Kidney (tissue), 14 donors: ENCODE data around the gene VSTM2L. TPM values are rescaled to one million over a fixed set of nuclear protein-coding genes. Genes with fewer than 3 reads are reported as not detected.

Experiments
- DNase-seq, 5 donors: peaks; one replicate each; pipeline ENCODE4 v3.0.0-alpha.2; 2013 to 2020
- FAIRE-seq: peaks from 2 replicates; lab custom pipeline; 2012; peaks lifted over from hg19 to GRCh38; lab: Jason Lieb, UNC
- H3K27ac ChIP-seq, 2 donors: one replicate each; pipeline ENCODE4 v1.7.0; 2013; ENCODE audit warnings: low read depth in 2 of 2, low read length in 2 of 2, inconsistent platforms in 1 of 2
- H3K27me3 ChIP-seq: one replicate; pipeline ENCODE4 v1.7.1; 2013; ENCODE audit warnings: low read length, inconsistent platforms; ENCODE audit not compliant: control insufficient read depth, insufficient read depth
- H3K36me3 ChIP-seq, 3 donors: one replicate each; pipeline versions ENCODE4 v1.7.0 to v1.7.1; 2013; ENCODE audit warnings: low read length in 3 of 3, control low read depth in 1 of 3, inconsistent platforms in 1 of 3; ENCODE audit not compliant: insufficient read depth in 3 of 3, control insufficient read depth in 2 of 3
- H3K4me1 ChIP-seq, 3 donors: one replicate each; pipeline versions ENCODE4 v1.7.0 to v1.7.1; 2013; ENCODE audit warnings: low read length in 3 of 3, inconsistent platforms in 1 of 3, low read depth in 1 of 3; ENCODE audit not compliant: control insufficient read depth in 2 of 3, insufficient read depth in 2 of 3
- H3K4me3 ChIP-seq, 3 donors: one replicate each; pipeline versions ENCODE4 v1.7.0 to v1.8.1; 2013; ENCODE audit warnings: low read length in 3 of 3, control low read depth in 1 of 3, inconsistent platforms in 1 of 3
- H3K9ac ChIP-seq, 3 donors: one replicate each; pipeline versions ENCODE4 v1.7.0 to v1.7.1; 2013; ENCODE audit warnings: low read length in 3 of 3, control low read depth in 1 of 3, inconsistent platforms in 1 of 3
- H3K9me3 ChIP-seq, 3 donors: one replicate each; pipeline versions ENCODE4 v1.7.0 to v1.7.1; 2013; ENCODE audit warnings: low read length in 3 of 3, control low read depth in 1 of 3, inconsistent platforms in 1 of 3; ENCODE audit not compliant: control insufficient read depth in 2 of 3, insufficient read depth in 1 of 3
- CTCF ChIP-seq: IDR thresholded peaks from 3 replicates; pipeline ENCODE4 v1.5.1; 2012; ENCODE audit warnings: mild to moderate bottlenecking, moderate library complexity, borderline replicate concordance; ENCODE audit not compliant: insufficient read depth; ENCODE audit errors: extremely low read depth
- intact Hi-C: fragments of 100-400 bp; cut with DNase I; formaldehyde crosslinking; loops from one replicate; pipeline ENCODE4 v1.11.1; 2022
- polyA plus RNA-seq: library from polyadenylated mRNA; stranded (reverse); fragments of 350-450 nt; fragmentation: Illumina TruSeq; extraction: RNeasy Lipid Tissue Mini Kit (QIAGEN cat#74804); gene quantifications from one replicate; pipeline ENCODE4 v1.2.3, GENCODE V29; 2014; ENCODE audit warnings: low read depth, low replicate concordance; ENCODE audit not compliant: insufficient read depth
- total RNA-seq: library from RNA; stranded (reverse); fragmentation: NEBNext Ultra II Directional; extraction: Animal tissue kit (Norgen Biotek cat#: 25700); gene quantifications from one replicate; pipeline ENCODE4 v1.2.1, GENCODE V29; 2021
- donor health status: control.
- donor health status: control.
- donor health status: control.
- donor health status: control.
- donor health status: control.
- donor health status: DM: yes; HTN: yes; CAD: no.
- donor health status: Normal renal cell carcinoma (clear cell type).

VSTM2L gene
- total and polyA plus RNA-seq, 2 donors from 2014 or later = 2.8 to 4.1 TPM

GRCh38 chr20:37875460-37876175, 27.3 kb upstream of the VSTM2L start:
- Histone ChIP-seq H3K36me3 (peaks cover 0 to 5% (median 3%) of the 10 kb centered on the region in 3 donors), H3K27me3 (no peaks in the 10 kb centered on the region), H3K9me3 (no peaks in the 10 kb centered on the region), H3K9ac (no peak overlapping the region), H3K27ac (no peak overlapping the region), H3K4me3 (no peak overlapping the region), H3K4me1 (no peaks in the 10 kb centered on the region)
- DNase-seq (no peak), FAIRE-seq (no peak)
- TF ChIP-seq CTCF = no peak
- intact Hi-C loops = no loop called here

- DNase-seq (no peak), FAIRE-seq (no peak)
- intact Hi-C loops = no loop called here
- H3K9ac ChIP-seq = no peak overlapping the region
- H3K4me1 ChIP-seq = peaks cover 0 to 3% (median 0%) of the 10 kb centered on the region in 3 donors
- H3K9me3 ChIP-seq = no peaks in the 10 kb centered on the region
- H3K27me3 ChIP-seq = no peaks in the 10 kb centered on the region
- no peak overlapping the region for H3K27ac ChIP-seq
- H3K4me3 ChIP-seq = no peak overlapping the region
- TF ChIP-seq CTCF = no peak
- peaks cover 0 to 5% (median 0%) of the 10 kb centered on the region in 3 donors for H3K36me3 ChIP-seq
Observed at GRCh38 chr20:37876863-37877262, 26.1 kb upstream of the VSTM2L start.

- H3K9ac ChIP-seq = no peak overlapping the region
- no peak overlapping the region for H3K27ac ChIP-seq
- no peaks in the 10 kb centered on the region for H3K27me3 ChIP-seq
- no peak for FAIRE-seq
- no peak overlapping the region for H3K4me3 ChIP-seq
- intact Hi-C loops = no loop called here
- H3K4me1 ChIP-seq = peaks cover 0 to 3% (median 0%) of the 10 kb centered on the region in 3 donors
- no peaks in the 10 kb centered on the region for H3K36me3 ChIP-seq
- H3K9me3 ChIP-seq = no peaks in the 10 kb centered on the region
- no peak for DNase-seq
- TF ChIP-seq CTCF = no peak
Observed at GRCh38 chr20:37877832-37878772, 24.8 kb upstream of the VSTM2L start.
